ENCODE data around the gene HSPB2.
"Not testable (repeated sequence)": the region's sequence is repeated elsewhere in the genome, so short reads cannot be mapped to it uniquely, and the experiment has no call there.

The HSPB2 gene

DNA sequence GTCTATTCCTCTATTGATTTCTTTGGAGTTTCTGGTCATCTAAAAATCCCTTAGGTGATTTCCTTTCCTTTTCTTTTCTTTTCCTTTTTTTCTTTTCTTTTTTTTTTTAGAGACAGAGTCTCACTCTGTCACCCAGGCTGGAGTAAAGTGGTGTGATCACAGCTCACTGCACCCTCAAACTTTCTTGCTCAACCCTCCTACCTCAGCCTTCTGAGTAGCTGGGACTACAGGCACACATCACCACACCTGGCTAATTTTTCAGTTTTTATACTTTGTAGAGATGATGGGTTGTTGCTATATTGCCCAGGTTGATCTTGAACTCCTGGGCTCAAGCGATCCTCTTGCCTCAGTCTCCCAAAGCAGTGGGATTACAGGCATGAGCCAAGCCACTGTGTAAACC, 4.2 kb downstream of the HSPB2 start:
- DNase-seq = no peak

GRCh38 chr11:111917312-111917711, 4.8 kb downstream of the HSPB2 start:
- no peak for DNase-seq

DNA sequence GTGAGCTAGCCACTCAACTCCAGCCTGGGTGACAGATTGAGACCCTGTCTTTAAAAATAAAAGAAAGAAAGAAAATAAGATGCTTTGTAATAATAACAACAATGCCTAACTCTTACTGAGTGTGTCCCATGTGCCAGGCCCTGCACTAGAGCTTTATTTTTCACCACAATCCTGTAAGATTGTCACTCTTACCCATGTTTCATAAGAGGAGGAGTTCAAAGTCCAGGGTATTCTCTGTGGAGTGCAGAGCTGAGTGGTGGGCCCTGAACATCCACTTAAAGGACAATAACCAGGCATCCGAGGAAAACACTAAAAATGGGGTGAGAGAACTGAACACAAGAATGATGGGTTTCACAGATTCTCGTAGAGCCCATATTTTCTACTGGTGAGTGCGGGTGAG, 5.3 kb downstream of the HSPB2 start:
- no peak for DNase-seq

GRCh38 chr11:111918390-111919256, 6.1 kb downstream of the HSPB2 start, which contains the start of gene C11orf52:
TSS of gene C11orf52 (plus strand) at chr11:111918913. CDS start at chr11:111918973, 60 bp downstream.
- peak; percentile 63 for DNase-seq

GRCh38 chr11:111920908-111921307, 8.4 kb downstream of the HSPB2 start:
- no peak for DNase-seq

DNA sequence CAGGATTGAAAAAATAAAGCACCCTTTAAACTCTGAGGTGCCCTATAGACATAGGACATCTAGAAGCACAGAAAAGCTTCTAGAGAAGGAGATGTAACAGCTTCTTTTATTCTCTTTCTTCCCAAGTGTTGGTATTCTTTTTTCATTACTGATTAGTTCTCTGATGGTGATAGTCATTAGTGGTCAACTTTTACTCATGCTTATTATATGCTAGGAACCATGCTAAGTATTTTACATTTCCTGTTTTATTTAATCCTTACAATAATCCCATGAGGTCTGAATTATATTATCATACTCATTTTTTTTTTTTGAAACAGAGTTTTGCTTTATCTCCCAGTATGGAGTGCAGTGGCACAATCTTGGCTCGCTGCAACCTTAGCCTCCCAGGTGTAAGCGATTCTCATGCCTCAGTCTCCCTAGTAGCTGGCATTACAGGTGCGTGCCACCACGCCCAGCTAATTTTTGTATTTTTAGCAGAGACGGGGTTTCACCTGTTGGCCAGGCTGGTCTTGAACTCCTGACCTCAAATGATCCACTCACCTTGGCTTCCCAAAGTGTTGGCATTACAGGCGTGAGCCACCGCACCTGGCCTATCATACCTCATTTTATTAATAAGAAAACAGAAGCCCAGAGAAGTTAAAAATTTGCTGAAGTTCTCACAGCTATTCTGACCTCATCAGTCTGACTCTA, 9.2 kb downstream of the HSPB2 start:
- no peak for DNase-seq

- no peak for DNase-seq
These were observed 10.3 kb downstream of the HSPB2 start for GRCh38 chr11:111922803-111923202.

GRCh38 chr11:111923351-111923788, 10.8 kb downstream of the HSPB2 start:
- DNase-seq = no peak

- no peak for DNase-seq
These were observed 11.4 kb downstream of the HSPB2 start for GRCh38 chr11:111923951-111924350.

DNA sequence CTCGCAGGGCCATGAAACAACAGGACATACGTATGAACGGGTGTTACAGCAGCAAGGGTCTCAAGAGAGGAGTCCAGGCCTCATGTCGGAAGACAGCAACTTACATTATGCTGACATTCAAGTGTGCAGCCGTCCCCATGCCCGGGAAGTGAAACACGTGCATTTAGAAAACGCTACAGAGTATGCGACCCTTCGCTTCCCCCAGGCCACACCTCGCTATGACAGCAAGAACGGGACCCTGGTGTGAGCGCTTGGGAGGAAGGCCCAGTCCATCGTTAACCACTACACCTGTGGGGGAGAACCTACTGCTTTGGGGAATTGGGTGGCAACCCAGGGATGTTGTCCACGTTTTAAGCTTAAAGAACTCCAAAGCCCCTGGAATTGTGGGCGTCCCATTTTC, 13.4 kb downstream of the HSPB2 start:
- DNase-seq = no peak

DNA sequence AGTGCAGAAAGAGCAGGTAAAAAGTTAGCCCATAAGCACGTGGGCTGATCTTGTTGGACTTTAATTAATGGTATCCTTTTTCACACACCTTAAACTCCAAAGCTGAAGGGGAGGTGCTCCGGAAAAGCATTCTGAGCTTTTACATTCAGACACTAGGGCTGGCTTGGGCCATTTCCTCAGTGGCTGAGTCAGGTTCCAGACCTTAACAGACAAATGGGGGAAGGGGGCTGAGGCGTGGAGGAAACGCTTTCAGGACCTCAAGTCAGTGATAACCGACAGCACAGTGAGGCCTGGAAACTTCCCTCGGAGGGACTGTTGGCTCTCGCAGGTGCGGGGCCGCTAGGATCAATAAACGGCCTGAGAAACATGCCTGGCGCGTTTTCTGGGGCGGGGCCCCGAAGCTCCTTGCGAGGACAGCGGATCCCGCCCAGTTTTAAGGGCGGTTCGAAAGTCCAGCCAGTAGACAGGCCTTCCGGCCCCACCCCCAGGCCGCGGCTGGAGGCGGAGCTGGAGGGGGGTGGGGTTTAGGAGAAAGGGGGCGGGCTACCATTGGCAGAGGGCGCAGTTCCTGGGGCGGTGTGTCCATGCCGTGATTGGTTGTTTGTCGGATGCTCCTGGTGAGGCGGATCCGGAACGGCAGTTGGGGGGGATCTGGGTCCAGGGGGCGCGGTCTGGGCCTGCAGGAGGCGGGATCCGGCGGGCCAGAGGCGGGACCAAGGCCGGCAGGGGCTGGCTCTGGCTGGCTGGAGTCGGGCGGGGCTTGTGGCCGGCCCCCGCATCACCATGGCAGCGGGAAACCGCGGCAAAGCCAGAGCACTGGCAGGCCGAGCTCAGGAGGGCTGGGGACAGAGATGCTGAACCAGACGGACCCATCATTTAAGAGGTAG, 14.2 kb downstream of the HSPB2 start:
- DNase-seq = peak; percentile 93

- no peak for DNase-seq
These were observed 17.9 kb downstream of the HSPB2 start for GRCh38 chr11:111930472-111930871.

DNA sequence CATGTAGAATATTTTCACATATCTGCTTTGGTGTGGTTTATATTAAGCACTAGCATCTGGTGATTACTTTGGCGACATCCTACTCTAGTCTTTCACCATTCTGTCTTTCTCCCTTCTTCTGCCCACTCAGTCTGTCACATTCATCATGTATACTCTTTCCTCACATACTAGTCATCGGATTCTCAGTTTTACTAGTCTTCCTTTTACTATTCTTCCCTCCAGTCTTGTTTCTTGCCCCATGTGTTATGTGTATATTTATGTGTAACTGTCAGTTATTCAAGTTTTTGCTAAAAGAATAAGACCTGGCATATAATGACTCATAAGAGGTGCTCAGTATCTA, 20.0 kb downstream of the HSPB2 start:
- no peak for DNase-seq

GRCh38 chr11:111933176-111933575, 20.6 kb downstream of the HSPB2 start:
- DNase-seq = not testable (repeated sequence)

GRCh38 chr11:111933872-111934271, 21.3 kb downstream of the HSPB2 start:
- no peak for DNase-seq

GRCh38 chr11:111934306-111934705, 21.8 kb downstream of the HSPB2 start:
- DNase-seq = no peak

GRCh38 chr11:111935317-111936039, 22.9 kb downstream of the HSPB2 start:
- DNase-seq = no peak

- DNase-seq = no peak
These were observed 23.6 kb downstream of the HSPB2 start for GRCh38 chr11:111936040-111936540.

DNA sequence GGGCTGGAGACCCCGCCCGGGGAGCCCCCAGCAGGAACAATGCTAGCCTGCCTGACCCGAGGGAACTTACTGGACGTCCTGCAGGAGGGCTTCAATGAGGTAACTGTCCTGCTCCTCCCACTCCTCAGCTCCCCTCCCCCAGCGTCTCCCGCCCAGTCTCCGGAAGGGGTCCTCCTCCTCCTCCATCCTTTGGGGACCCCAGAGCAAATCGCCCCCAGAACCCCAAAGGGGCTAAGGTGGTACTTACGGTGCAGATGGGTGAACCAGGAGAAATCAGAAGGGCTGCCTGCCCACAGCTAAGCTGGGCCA, 24.9 kb downstream of the HSPB2 start:
- DNase-seq = no peak

DNA sequence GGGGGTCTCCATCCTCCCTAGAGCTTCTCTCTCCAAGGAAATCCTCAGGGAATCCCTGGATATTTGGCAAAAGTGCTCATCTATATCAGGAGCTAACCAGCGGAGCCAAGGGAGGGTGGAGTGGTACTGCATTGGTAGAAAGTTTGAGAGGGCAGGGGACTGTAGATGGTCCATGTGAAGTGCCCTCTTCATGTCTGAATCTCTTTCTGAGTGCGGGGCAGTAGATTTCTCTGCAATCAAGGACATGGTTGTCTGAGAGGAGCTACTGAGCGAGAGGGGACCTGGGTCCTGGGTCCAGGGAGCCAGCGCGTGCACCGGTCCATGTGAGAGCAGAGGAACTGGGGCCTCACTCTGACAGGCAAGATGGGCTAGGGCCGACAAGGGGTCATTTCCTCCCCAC, 25.3 kb downstream of the HSPB2 start:
- DNase-seq = no peak

- DNase-seq = no peak
These were observed 26.2 kb downstream of the HSPB2 start for GRCh38 chr11:111938687-111939160.

DNA sequence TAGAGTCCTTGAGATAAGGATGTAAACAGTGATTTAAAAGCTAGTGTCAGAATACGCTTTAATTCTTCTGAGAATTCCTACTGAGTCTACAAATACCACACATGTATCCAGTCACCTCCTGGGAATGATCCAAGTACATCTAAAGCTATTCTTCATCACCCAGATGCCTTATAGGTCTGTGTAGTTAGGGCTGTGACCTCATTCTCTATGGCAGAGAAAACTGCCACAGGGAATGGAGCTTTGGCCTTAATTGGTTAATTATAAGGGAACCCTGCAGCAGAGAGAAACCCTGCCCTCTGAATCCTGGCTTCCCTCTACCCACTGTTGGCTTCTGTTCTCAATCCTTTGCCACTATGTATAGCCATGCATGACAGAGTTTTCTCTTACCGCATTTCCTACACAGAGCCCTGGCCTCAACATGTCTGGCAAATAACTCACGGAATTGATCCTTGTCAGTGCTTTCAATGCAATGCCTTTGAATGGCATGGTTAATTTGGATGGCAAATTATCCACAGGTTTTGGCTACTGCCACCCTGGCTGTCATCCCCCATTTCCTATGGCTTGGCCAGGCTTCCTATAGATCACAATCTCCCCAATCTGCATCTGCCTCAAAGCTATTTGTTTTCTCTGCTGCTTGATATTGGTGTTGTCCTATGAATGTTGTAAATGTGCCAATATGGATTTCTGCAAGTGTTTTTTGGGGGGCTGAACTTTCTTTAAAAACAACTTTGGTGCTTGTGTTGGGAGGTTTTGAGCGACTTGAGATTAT, 27.5 kb downstream of the HSPB2 start:
- DNase-seq = no peak

Data from NCI-H1417 treated with DMSO at 0.1 percent for 48 hours (cell line).